ENCODE measurements around the gene PCDHB8. TPM values are rescaled to one million over a fixed set of nuclear protein-coding genes. Genes with fewer than 3 reads are reported as not detected.
"Not testable (repeated sequence)": the region's sequence is repeated elsewhere in the genome, so short reads cannot be mapped to it uniquely, and the experiment has no call there.

The PCDHB8 gene
- polyA plus RNA-seq, 3 donors, result 0.42 to 1.2 TPM; not detected in 1

DNA sequence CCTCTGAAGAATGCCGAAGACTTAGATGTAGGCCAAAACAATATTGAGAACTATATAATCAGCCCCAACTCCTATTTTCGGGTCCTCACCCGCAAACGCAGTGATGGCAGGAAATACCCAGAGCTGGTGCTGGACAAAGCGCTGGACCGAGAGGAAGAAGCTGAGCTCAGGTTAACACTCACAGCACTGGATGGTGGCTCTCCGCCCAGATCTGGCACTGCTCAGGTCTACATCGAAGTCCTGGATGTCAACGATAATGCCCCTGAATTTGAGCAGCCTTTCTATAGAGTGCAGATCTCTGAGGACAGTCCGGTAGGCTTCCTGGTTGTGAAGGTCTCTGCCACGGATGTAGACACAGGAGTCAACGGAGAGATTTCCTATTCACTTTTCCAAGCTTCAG lies 37.0 kb downstream of the PCDHB8 start:
- H3K27ac ChIP-seq (ENCODE audit: low read depth, low read length), result not testable (repeated sequence)
- 42 to 55% (median 52%) methylated on average over 10 to 11 of the region's 12 CpGs for WGBS, 3 donors

DNA sequence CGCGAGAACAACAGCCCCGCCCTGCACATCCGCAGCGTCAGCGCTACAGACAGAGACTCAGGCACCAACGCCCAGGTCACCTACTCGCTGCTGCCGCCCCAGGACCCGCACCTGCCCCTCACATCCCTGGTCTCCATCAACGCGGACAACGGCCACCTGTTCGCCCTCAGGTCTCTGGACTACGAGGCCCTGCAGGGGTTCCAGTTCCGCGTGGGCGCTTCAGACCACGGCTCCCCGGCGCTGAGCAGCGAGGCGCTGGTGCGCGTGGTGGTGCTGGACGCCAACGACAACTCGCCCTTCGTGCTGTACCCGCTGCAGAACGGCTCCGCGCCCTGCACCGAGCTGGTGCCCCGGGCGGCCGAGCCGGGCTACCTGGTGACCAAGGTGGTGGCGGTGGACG lies 37.9 kb downstream of the PCDHB8 start:
- H3K27ac ChIP-seq (ENCODE audit: low read depth, low read length), result not testable (repeated sequence)
- 28 to 34% (median 31%) methylated on average over 23 to 34 of the region's 40 CpGs for WGBS, 3 donors

DNA sequence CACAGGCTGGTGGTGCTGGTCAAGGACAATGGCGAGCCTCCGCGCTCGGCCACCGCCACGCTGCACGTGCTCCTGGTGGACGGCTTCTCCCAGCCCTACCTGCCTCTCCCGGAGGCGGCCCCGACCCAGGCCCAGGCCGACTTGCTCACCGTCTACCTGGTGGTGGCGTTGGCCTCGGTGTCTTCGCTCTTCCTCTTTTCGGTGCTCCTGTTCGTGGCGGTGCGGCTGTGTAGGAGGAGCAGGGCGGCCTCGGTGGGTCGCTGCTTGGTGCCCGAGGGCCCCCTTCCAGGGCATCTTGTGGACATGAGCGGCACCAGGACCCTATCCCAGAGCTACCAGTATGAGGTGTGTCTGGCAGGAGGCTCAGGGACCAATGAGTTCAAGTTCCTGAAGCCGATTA lies 38.4 kb downstream of the PCDHB8 start:
- 34 to 40% (median 35%) methylated on average over 10 to 18 of the region's 26 CpGs for WGBS, 3 donors
- H3K27ac ChIP-seq (ENCODE audit: low read depth, low read length), result not testable (repeated sequence)

DNA sequence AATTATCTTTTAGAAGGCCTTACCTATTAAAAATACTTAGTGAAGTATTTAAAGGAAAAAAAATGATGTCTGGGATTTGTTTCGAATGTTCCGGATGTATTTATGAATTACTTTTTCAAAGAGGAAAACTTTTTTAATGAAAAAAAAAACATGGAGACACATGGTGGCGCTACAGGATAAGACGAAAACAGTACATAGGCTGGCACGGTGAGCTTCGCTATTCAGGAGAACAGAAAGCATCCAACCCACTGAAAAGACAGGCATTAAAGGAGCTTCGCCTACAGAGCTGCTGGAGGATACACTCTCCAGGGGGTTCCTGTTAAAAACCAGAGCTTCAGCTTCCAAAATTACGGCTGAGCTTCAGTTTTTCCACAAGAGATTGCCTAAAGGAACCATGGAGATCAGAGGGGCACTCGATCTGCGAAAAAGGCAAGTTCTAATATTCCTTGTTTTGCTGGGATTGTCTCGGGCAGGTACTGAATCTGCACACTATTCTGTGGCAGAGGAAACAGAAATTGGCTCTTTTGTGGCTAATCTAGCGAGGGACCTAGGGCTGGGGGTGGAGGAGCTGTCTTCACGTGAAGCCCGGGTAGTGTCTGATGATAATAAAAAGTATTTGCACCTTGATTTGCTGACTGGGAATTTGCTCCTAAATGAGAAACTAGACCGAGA lies 45.7 kb downstream of the PCDHB8 start, which contains the start of gene PCDHB14:
TSS of gene PCDHB14 (plus strand) at position 232 of the 672 bp plus-strand sequence. CDS start at position 395, 163 bp downstream.
- WGBS, 3 donors, result 20 to 30% (median 21%) methylated on average over 15 of the region's 15 CpGs
- H3K27ac ChIP-seq (ENCODE audit: low read depth, low read length), result no peak within 1 kb of the TSS

DNA sequence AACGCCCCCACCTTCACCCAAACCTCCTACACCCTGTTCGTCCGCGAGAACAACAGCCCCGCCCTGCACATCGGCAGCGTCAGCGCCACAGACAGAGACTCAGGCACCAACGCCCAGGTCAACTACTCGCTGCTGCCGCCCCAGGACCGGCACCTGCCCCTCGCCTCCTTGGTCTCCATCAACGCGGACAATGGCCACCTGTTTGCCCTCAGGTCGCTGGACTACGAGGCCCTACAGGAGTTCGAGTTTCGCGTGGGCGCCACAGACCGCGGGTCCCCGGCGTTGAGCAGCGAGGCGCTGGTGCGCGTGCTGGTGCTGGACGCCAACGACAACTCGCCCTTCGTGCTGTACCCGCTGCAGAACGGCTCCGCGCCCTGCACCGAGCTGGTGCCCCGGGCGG lies 47.3 kb downstream of the PCDHB8 start:
- not testable (repeated sequence) for H3K27ac ChIP-seq (ENCODE audit: low read depth, low read length)
- WGBS, 3 donors, result 16 to 22% (median 21%) methylated on average over 25 to 33 of the region's 40 CpGs

DNA sequence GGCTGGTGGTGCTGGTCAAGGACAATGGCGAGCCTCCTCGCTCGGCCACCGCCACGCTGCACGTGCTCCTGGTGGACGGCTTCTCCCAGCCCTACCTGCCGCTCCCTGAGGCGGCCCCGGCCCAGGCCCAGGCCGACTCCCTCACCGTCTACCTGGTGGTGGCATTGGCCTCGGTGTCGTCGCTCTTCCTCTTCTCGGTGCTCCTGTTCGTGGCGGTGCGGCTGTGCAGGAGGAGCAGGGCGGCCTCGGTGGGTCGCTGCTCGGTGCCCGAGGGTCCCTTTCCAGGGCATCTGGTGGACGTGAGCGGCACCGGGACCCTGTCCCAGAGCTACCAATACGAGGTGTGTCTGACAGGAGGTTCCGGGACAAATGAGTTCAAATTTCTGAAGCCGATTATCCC lies 47.8 kb downstream of the PCDHB8 start:
- 28 to 31% (median 28%) methylated on average over 15 to 30 of the region's 30 CpGs for WGBS, 3 donors
- H3K27ac ChIP-seq (ENCODE audit: low read depth, low read length), result not testable (repeated sequence)

Other genes with a start within 250 kb of the PCDHB8 start
- gene PCDHAC2, start 211.3 kb upstream of the PCDHB8 start, polyA plus RNA-seq, result under 1 TPM; 0.11 to 0.28 (median 0.25) TPM
- under 1 TPM in 1 of 3 donors, not detected in 2; 0.05 TPM for gene PCDHB1, start 126.4 kb upstream of the PCDHB8 start, polyA plus RNA-seq
- gene PCDHB2, start 83.2 kb upstream of the PCDHB8 start, polyA plus RNA-seq, result 1 to 10 TPM in 1 of 3 donors, under 1 TPM in 2; 0.74 to 3.2 (median 0.79) TPM
- 1 to 10 TPM in 1 of 3 donors, under 1 TPM in 2; 0.48 to 1.4 (median 0.90) TPM for gene PCDHB3, start 77.3 kb upstream of the PCDHB8 start, polyA plus RNA-seq
- 1 to 10 TPM in 2 of 3 donors, under 1 TPM in 1; 0.90 to 2.9 (median 1.9) TPM for gene PCDHB4, start 56.0 kb upstream of the PCDHB8 start, polyA plus RNA-seq
- 1 to 10 TPM; 1.3 to 5.8 (median 1.6) TPM for gene PCDHB5, start 42.6 kb upstream of the PCDHB8 start, polyA plus RNA-seq
- gene PCDHB6, start 27.7 kb upstream of the PCDHB8 start, polyA plus RNA-seq, result under 1 TPM in 2 of 3 donors, not detected in 1; 0.33 to 0.46 TPM
- 1 to 10 TPM in 1 of 3 donors, under 1 TPM in 2; 0.20 to 1.5 (median 0.79) TPM for gene PCDHB7, start 5.1 kb upstream of the PCDHB8 start, polyA plus RNA-seq
- 1 to 10 TPM in 1 of 3 donors, under 1 TPM in 2; 0.72 to 1.4 (median 0.90) TPM for gene PCDHB16, start 4.6 kb downstream of the PCDHB8 start, polyA plus RNA-seq
- gene PCDHB9, start 9.4 kb downstream of the PCDHB8 start, polyA plus RNA-seq, result under 1 TPM; 0.38 to 0.88 (median 0.79) TPM
- 1 to 10 TPM in 1 of 3 donors, under 1 TPM in 2; 0.41 to 1.1 (median 0.67) TPM for gene PCDHB10, start 14.6 kb downstream of the PCDHB8 start, polyA plus RNA-seq
- 1 to 10 TPM in 2 of 3 donors, under 1 TPM in 1; 0.45 to 1.4 (median 1.0) TPM for gene PCDHB11, start 21.8 kb downstream of the PCDHB8 start, polyA plus RNA-seq
- gene PCDHB12, start 30.9 kb downstream of the PCDHB8 start, polyA plus RNA-seq, result 1 to 10 TPM in 2 of 3 donors, under 1 TPM in 1; 0.81 to 1.2 (median 1.2) TPM
- 1 to 10 TPM in 2 of 3 donors, under 1 TPM in 1; 0.34 to 1.7 (median 1.3) TPM for gene PCDHB13, start 36.1 kb downstream of the PCDHB8 start, polyA plus RNA-seq
- gene PCDHB14, start 45.6 kb downstream of the PCDHB8 start, polyA plus RNA-seq, result 1 to 10 TPM; 1.3 to 2.5 (median 1.4) TPM
- gene PCDHB15, start 67.6 kb downstream of the PCDHB8 start, polyA plus RNA-seq, result 1 to 10 TPM in 2 of 3 donors, under 1 TPM in 1; 0.79 to 3.2 (median 2.0) TPM
- under 1 TPM in 1 of 3 donors, not detected in 2; 0.03 TPM for gene SLC25A2, start 126.3 kb downstream of the PCDHB8 start, polyA plus RNA-seq
- gene TAF7, start 143.0 kb downstream of the PCDHB8 start, polyA plus RNA-seq, result 10 to 100 TPM; 32.2 to 62.0 (median 59.1) TPM
- under 1 TPM in 2 of 3 donors, not detected in 1; 0.10 to 0.25 TPM for gene PCDHGA1, start 152.7 kb downstream of the PCDHB8 start, polyA plus RNA-seq
- gene PCDHGA2, start 161.0 kb downstream of the PCDHB8 start, polyA plus RNA-seq, result 1 to 10 TPM in 1 of 3 donors, under 1 TPM in 2; 0.56 to 1.3 (median 0.89) TPM
- under 1 TPM; 0.45 to 0.82 (median 0.54) TPM for gene PCDHGA3, start 166.0 kb downstream of the PCDHB8 start, polyA plus RNA-seq
- gene PCDHGB1, start 172.3 kb downstream of the PCDHB8 start, polyA plus RNA-seq, result under 1 TPM; 0.11 to 0.36 (median 0.30) TPM
- gene PCDHGA4, start 177.2 kb downstream of the PCDHB8 start, polyA plus RNA-seq, result under 1 TPM; 0.34 to 0.98 (median 0.82) TPM
- under 1 TPM; 0.58 to 0.90 (median 0.71) TPM for gene PCDHGB2, start 182.2 kb downstream of the PCDHB8 start, polyA plus RNA-seq
- gene PCDHGA5, start 186.4 kb downstream of the PCDHB8 start, polyA plus RNA-seq, result under 1 TPM; 0.34 to 0.52 (median 0.43) TPM
- under 1 TPM; 0.34 to 0.52 (median 0.40) TPM for gene PCDHGB3, start 192.5 kb downstream of the PCDHB8 start, polyA plus RNA-seq
- 1 to 10 TPM in 1 of 3 donors, under 1 TPM in 2; 0.45 to 1.3 (median 0.83) TPM for gene PCDHGA6, start 196.1 kb downstream of the PCDHB8 start, polyA plus RNA-seq
- gene PCDHGA7, start 205.0 kb downstream of the PCDHB8 start, polyA plus RNA-seq, result under 1 TPM; 0.11 to 0.38 (median 0.31) TPM
- gene PCDHGB4, start 209.9 kb downstream of the PCDHB8 start, polyA plus RNA-seq, result 1 to 10 TPM in 1 of 3 donors, under 1 TPM in 2; 0.34 to 1.2 (median 0.60) TPM
- under 1 TPM; 0.07 to 0.45 (median 0.10) TPM for gene PCDHGA8, start 214.8 kb downstream of the PCDHB8 start, polyA plus RNA-seq
- gene PCDHGB5, start 220.2 kb downstream of the PCDHB8 start, polyA plus RNA-seq, result 1 to 10 TPM in 2 of 3 donors, under 1 TPM in 1; 0.11 to 3.1 (median 2.3) TPM
- under 1 TPM; 0.51 to 0.89 (median 0.67) TPM for gene PCDHGA9, start 225.0 kb downstream of the PCDHB8 start, polyA plus RNA-seq
- gene PCDHGB6, start 230.2 kb downstream of the PCDHB8 start, polyA plus RNA-seq, result 1 to 10 TPM; 1.0 to 2.4 (median 1.0) TPM
- gene PCDHGA10, start 235.2 kb downstream of the PCDHB8 start, polyA plus RNA-seq, result 1 to 10 TPM in 1 of 3 donors, under 1 TPM in 2; 0.64 to 1.8 (median 0.79) TPM
- 1 to 10 TPM; 2.3 to 4.9 (median 2.6) TPM for gene PCDHGB7, start 239.9 kb downstream of the PCDHB8 start, polyA plus RNA-seq
- 1 to 10 TPM in 1 of 3 donors, under 1 TPM in 2; 0.32 to 1.1 (median 0.79) TPM for gene PCDHGA11, start 243.3 kb downstream of the PCDHB8 start, polyA plus RNA-seq

Data from adipose tissue (tissue), 3 donors.